HepG2 (cell line): Measurements from ENCODE around the gene DUSP7. TPM values are rescaled to one million over a fixed set of nuclear protein-coding genes. Genes with fewer than 3 reads are reported as not detected.

Experiments used
- AHDC1 ChIP-seq: sonication (generic); formaldehyde crosslinking; IDR thresholded peaks from 2 replicates; pipeline ENCODE4 v1.5.1; 2020; ENCODE audit warnings: mild to moderate bottlenecking, missing genetic modification reagents, borderline replicate concordance
- ATF3 ChIP-seq: sonication (generic); formaldehyde crosslinking; IDR thresholded peaks from 2 replicates; pipeline ENCODE4 v1.4.0; 2020; ENCODE audit warnings: missing genetic modification reagents
- NR2F1 ChIP-seq, 2 experiments: fragments of 450-650 bp in 1 of 2; formaldehyde crosslinking in 1 of 2; IDR thresholded peaks; 2 replicates each; pipeline versions ENCODE4 v1.5.0 to v1.6.1; 2016 to 2020; ENCODE audit warnings: mild to moderate bottlenecking in 1 of 2, missing compliant biosample characterization in 1 of 2, missing genetic modification reagents in 1 of 2, moderate library complexity in 1 of 2
- RBAK ChIP-seq: sonication (generic); formaldehyde crosslinking; IDR thresholded peaks from 2 replicates; pipeline ENCODE4 v1.5.1; 2020; ENCODE audit warnings: mild to moderate bottlenecking, missing genetic modification reagents
- RBFOX2 ChIP-seq: fragments of 200-400 bp; formaldehyde crosslinking; IDR thresholded peaks from 2 replicates; pipeline ENCODE4 v1.6.1; 2017; ENCODE audit warnings: low read depth, mild to moderate bottlenecking, low read length
- RXRB ChIP-seq: IDR thresholded peaks from 2 replicates; pipeline ENCODE4 v1.6.1; 2016; ENCODE audit warnings: borderline replicate concordance, missing genetic modification reagents, missing compliant biosample characterization
- SKI ChIP-seq: fragments of 450-650 bp; IDR thresholded peaks from one replicate; pipeline ENCODE4 v1.6.1; 2018; ENCODE audit warnings: mild to moderate bottlenecking; ENCODE audit not compliant: partially characterized antibody
- TEAD3 ChIP-seq: optimal IDR thresholded peaks from 2 replicates; pipeline ENCODE3; 2016; ENCODE audit warnings: borderline replicate concordance
- TFDP2 ChIP-seq: sonication (generic); formaldehyde crosslinking; IDR thresholded peaks from 2 replicates; pipeline ENCODE4 v1.4.0; 2020; ENCODE audit warnings: missing genetic modification reagents
- ZNF3 ChIP-seq: IDR thresholded peaks from 2 replicates; pipeline ENCODE4 v1.7.0; 2017; ENCODE audit warnings: inconsistent platforms
- ZNF670 ChIP-seq: sonication (generic); formaldehyde crosslinking; IDR thresholded peaks from 2 replicates; pipeline ENCODE4 v1.8.0; 2022; ENCODE audit warnings: mild to moderate bottlenecking, missing genetic modification reagents, borderline replicate concordance
- polyA plus RNA-seq, 8 experiments: library from polyadenylated mRNA; depleted of rRNA in 3 of 8; stranded (reverse) in 7 of 8; unstranded in 1 of 8; fragments of >200 nt; fragmentation: Illumina TruSeq in 4 of 8; extraction: Trizol in 4 of 8; gene quantifications; 2 replicates each; pipeline versions ENCODE4 v1.2.1 to v1.2.3, GENCODE V29; 2011 to 2016; ENCODE audit warnings: low read depth in 4 of 8, missing spikeins in 1 of 8, mixed read lengths in 1 of 8; ENCODE audit not compliant: insufficient read depth in 1 of 8
- total RNA-seq, 5 experiments: library from RNA; depleted of rRNA; stranded (reverse); fragments of >200 nt; fragmentation: Illumina TruSeq; extraction: Trizol; gene quantifications; 2 replicates each; pipeline ENCODE4 v1.2.3, GENCODE V29; 2016; ENCODE audit warnings: low read depth in 1 of 5
- TF ChIP-seq, protein P1 (sequence below): sonication (generic); formaldehyde crosslinking; IDR thresholded peaks from 2 replicates; pipeline ENCODE4 v1.9.0; 2021; ENCODE audit warnings: missing genetic modification reagents, borderline replicate concordance
- TF ChIP-seq, protein P2 (sequence below): sonication (generic); formaldehyde crosslinking; IDR thresholded peaks from 2 replicates; pipeline ENCODE4 v1.5.0; 2020; ENCODE audit warnings: missing genetic modification reagents
- TF ChIP-seq, protein P3 (sequence below): sonication (generic); formaldehyde crosslinking; IDR thresholded peaks from 2 replicates; pipeline ENCODE4 v1.8.1; 2023; ENCODE audit warnings: mild to moderate bottlenecking, missing genetic modification reagents

DUSP7 gene
- total and polyA plus RNA-seq, 2 of the 13 experiments (the other 11 are each of a cell fraction or from before 2014, with no cell fraction given): 6.6 to 8.8 TPM

DNA sequence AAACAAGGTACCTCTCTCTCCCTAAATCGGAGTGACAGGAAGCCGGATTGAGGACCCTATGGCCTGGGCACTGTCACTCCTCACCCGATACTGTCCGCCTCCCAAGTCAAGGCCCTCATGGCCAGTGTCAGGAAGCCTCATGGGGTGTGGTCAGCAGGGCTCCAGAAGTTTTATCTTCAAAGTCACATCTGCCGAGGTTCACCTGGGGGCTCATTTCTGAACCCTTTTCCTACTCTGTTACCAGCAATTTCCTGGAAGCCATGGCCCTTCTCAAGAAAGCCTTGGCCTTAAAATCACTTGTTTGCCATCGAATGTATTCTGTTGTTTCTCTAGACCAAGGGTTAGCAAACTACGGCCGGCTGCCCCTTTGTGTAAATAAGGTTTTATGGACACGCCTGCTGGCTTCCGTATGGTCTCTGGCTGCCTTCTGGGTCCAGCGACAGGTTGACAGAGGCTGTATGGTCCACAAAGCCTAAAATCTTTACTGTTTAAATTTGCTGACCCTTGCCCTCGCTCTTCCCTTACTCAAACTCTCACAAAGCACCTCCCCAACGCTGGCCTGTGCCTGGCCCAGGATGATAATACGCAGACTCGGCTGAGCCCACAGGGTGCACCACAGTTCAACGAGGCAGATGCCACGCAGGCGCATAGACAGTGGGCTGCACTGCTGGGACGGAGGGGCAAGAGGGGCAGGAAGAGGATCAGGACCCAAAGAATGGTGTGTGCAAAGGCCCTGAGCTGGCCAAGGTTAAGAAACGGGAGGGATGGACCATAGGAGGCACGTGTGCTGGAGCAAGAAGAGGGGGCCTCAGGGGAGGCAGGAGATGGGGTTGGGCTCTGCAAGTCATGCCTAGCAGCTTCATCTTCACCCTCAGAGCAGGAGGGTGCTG lies 24.7 kb upstream of the DUSP7 start (continued):
- TF ChIP-seq, protein P1, sequence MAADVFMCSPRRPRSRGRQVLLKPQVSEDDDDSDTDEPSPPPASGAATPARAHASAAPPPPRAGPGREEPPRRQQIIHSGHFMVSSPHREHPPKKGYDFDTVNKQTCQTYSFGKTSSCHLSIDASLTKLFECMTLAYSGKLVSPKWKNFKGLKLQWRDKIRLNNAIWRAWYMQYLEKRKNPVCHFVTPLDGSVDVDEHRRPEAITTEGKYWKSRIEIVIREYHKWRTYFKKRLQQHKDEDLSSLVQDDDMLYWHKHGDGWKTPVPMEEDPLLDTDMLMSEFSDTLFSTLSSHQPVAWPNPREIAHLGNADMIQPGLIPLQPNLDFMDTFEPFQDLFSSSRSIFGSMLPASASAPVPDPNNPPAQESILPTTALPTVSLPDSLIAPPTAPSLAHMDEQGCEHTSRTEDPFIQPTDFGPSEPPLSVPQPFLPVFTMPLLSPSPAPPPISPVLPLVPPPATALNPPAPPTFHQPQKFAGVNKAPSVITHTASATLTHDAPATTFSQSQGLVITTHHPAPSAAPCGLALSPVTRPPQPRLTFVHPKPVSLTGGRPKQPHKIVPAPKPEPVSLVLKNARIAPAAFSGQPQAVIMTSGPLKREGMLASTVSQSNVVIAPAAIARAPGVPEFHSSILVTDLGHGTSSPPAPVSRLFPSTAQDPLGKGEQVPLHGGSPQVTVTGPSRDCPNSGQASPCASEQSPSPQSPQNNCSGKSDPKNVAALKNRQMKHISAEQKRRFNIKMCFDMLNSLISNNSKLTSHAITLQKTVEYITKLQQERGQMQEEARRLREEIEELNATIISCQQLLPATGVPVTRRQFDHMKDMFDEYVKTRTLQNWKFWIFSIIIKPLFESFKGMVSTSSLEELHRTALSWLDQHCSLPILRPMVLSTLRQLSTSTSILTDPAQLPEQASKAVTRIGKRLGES (CRISPR knock-in tag): no peak
- peak; percentile 29 for TF ChIP-seq TEAD3 (CRISPR knock-in tag)
- peak; percentile 50 for TF ChIP-seq SKI
- TF ChIP-seq ATF3 (CRISPR knock-in tag): no peak
- TF ChIP-seq TFDP2 (CRISPR knock-in tag): peak; percentile 26; the same call in 1 of the 2 replicates
- peak; percentile 84; the same call in 1 of the 2 replicates for TF ChIP-seq AHDC1 (CRISPR knock-in tag)
- TF ChIP-seq NR2F1 (CRISPR knock-in tag; IDR thresholded peaks at IDR 0.05): peak in 1 of 2 experiments; percentile 72; a peak in 3 of 4 replicates
- TF ChIP-seq ZNF3 (CRISPR knock-in tag): no peak
- 0 out of 2 replicates have a peak, but pooled peaks have one; percentile 44 for TF ChIP-seq ZNF670 (CRISPR knock-in tag)
- peak; percentile 69; the same call in 1 of the 2 replicates for TF ChIP-seq RBAK
- TF ChIP-seq, protein P2, sequence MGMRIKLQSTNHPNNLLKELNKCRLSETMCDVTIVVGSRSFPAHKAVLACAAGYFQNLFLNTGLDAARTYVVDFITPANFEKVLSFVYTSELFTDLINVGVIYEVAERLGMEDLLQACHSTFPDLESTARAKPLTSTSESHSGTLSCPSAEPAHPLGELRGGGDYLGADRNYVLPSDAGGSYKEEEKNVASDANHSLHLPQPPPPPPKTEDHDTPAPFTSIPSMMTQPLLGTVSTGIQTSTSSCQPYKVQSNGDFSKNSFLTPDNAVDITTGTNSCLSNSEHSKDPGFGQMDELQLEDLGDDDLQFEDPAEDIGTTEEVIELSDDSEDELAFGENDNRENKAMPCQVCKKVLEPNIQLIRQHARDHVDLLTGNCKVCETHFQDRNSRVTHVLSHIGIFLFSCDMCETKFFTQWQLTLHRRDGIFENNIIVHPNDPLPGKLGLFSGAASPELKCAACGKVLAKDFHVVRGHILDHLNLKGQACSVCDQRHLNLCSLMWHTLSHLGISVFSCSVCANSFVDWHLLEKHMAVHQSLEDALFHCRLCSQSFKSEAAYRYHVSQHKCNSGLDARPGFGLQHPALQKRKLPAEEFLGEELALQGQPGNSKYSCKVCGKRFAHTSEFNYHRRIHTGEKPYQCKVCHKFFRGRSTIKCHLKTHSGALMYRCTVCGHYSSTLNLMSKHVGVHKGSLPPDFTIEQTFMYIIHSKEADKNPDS: 0 out of 2 replicates have a peak, but pooled peaks have one; percentile 21
- TF ChIP-seq, protein P3, sequence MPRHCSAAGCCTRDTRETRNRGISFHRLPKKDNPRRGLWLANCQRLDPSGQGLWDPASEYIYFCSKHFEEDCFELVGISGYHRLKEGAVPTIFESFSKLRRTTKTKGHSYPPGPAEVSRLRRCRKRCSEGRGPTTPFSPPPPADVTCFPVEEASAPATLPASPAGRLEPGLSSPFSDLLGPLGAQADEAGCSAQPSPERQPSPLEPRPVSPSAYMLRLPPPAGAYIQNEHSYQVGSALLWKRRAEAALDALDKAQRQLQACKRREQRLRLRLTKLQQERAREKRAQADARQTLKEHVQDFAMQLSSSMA: no peak
- TF ChIP-seq RBFOX2: no peak
- TF ChIP-seq RXRB (CRISPR knock-in tag): peak; percentile 91; the same call in 1 of the 2 replicates
